ENCODE measurements around the gene GASK1A. TPM values are rescaled to one million over a fixed set of nuclear protein-coding genes. Genes with fewer than 3 reads are reported as not detected.

The GASK1A gene
- polyA plus RNA-seq, 2 of the 4 experiments (the other 2 are of a cell fraction): not detected

DNA sequence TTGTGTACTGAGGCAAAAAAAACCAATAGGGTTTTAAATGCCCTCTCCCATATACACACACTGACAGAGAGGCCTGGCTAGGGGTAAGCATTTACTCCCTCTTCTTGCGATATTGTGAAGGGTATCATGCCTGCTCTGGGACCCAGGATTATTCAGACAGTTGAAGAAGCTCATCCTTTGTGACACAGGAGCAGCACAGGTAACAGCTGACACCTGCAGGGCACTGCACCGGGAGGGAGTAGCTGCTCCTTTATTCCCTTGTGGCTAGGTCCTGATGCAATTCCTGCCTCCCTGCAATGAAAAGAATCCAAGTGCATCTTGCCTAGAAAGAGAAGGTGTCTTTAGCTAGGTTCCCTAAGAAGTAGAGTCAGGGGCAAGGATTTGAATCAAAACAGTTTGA is 103.3 kb downstream of the GASK1A start:
- no peak for TF ChIP-seq MYC (IDR thresholded peaks at IDR 0.05; ENCODE audit: borderline replicate concordance, low read length)
- TF ChIP-seq HMGXB4 (CRISPR knock-in tag; IDR thresholded peaks at IDR 0.05; ENCODE audit: borderline replicate concordance): no peak
- no peak for TF ChIP-seq EP300 (IDR thresholded peaks at IDR 0.05)
- no peak for TF ChIP-seq ELK1 (IDR thresholded peaks at IDR 0.05; ENCODE audit: low read depth, low read length)
- TF ChIP-seq HOXB13 (CRISPR knock-in tag; IDR thresholded peaks at IDR 0.05; ENCODE audit: low read depth): no peak
- TF ChIP-seq ESRRA (IDR thresholded peaks at IDR 0.05; ENCODE audit: borderline replicate concordance, low read length): no peak
- Histone ChIP-seq H3K4me3 (no peak overlapping the region), H3K27ac (no peak overlapping the region), H3K4me1 (no peaks in the 10 kb centered on the region), H3K4me2 (no peak overlapping the region), H3K9me3 (no peaks in the 10 kb centered on the region)
- ATAC-seq (no peak), DNase-seq (ENCODE audit: low read depth in 1 of 2, low spot score in 1 of 2) (no peak), FAIRE-seq (no peak)
- CTCF ChIA-PET: no interaction called here
- 89% methylated on average over 2 of the region's 2 CpGs for WGBS (ENCODE audit: missing lambda C conversion rate)
- POLR2A ChIA-PET: no interaction called here

DNA sequence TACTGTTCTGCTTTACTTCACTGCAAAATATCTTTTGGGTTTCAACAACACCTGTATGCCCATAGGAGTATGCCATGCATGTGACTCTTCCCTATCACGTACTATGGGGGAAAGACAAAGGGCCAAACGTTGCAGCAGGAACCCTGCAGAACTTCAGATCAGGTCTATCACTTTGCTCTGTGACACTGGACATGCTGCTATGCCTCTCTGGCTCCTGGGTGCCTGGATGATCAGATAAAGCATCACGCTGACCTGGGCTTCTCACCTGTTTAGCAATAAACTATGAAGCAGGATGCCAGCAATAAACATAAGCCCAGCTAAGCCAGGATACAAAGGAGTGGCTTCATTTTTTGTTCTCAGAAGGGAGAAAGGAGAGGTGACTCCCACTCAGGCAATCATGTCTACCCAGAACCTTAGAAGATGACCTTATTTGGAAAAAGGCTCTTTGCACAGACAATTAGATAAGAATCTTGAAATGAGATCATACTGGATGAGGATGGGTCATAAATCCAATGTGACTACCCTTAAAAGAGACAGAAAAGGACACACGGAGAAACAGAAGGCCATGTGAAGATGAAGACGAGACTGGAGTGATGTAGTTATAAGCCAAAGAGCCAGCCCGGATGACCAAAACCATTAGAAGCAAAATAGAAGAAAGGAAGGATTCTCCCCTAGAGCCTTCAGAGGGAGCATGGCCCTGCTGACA is 107.5 kb downstream of the GASK1A start:
- Histone ChIP-seq H3K4me2 (no peak overlapping the region), H3K27ac (no peak overlapping the region), H3K9me3 (no peaks in the 10 kb centered on the region), H3K4me3 (no peak overlapping the region), H3K4me1 (no peaks in the 10 kb centered on the region)
- WGBS (ENCODE audit: missing lambda C conversion rate): 82% methylated on average over 6 of the region's 6 CpGs
- no peak for FAIRE-seq
- ChIA-PET CTCF (no interaction called here), POLR2A (no interaction called here)
- no peak for ATAC-seq
- no peak for DNase-seq (ENCODE audit: low read depth in 1 of 2, low spot score in 1 of 2)
- TF ChIP-seq HMGXB4 (CRISPR knock-in tag; IDR thresholded peaks at IDR 0.05; ENCODE audit: borderline replicate concordance) (no peak), REST (IDR thresholded peaks at IDR 0.05) (no peak), KDM1A (IDR thresholded peaks at IDR 0.05; ENCODE audit: low read depth) (no peak), CHD4 (IDR thresholded peaks at IDR 0.05; ENCODE audit: borderline replicate concordance) (no peak), ESRRA (IDR thresholded peaks at IDR 0.05; ENCODE audit: borderline replicate concordance, low read length) (no peak), CEBPB (IDR thresholded peaks at IDR 0.05) (no peak), JUN (IDR thresholded peaks at IDR 0.05) (no peak), MAZ (IDR thresholded peaks at IDR 0.05; ENCODE audit: borderline replicate concordance, low read depth, low read length) (no peak), BHLHE40 (IDR thresholded peaks at IDR 0.05; ENCODE audit: low read depth, low read length) (no peak), NFE2L2 (conservative IDR thresholded peaks at IDR 0.05; ENCODE audit: low read length) (no peak), SMC3 (IDR thresholded peaks at IDR 0.05) (no peak), NR3C1 (IDR thresholded peaks at IDR 0.05) (no peak), RARB (CRISPR knock-in tag; IDR thresholded peaks at IDR 0.05) (no peak), HEYL (CRISPR knock-in tag; IDR thresholded peaks at IDR 0.05) (no peak), TP53 (CRISPR knock-in tag; IDR thresholded peaks at IDR 0.05) (no peak), RFX5 (IDR thresholded peaks at IDR 0.05) (no peak), FOSL2 (IDR thresholded peaks at IDR 0.05) (no peak), FOSL2 (CRISPR knock-in tag; IDR thresholded peaks at IDR 0.05) (no peak), MAFK (IDR thresholded peaks at IDR 0.05; ENCODE audit: partially characterized antibody) (no peak)
- TF ChIP-seq, protein P1, sequence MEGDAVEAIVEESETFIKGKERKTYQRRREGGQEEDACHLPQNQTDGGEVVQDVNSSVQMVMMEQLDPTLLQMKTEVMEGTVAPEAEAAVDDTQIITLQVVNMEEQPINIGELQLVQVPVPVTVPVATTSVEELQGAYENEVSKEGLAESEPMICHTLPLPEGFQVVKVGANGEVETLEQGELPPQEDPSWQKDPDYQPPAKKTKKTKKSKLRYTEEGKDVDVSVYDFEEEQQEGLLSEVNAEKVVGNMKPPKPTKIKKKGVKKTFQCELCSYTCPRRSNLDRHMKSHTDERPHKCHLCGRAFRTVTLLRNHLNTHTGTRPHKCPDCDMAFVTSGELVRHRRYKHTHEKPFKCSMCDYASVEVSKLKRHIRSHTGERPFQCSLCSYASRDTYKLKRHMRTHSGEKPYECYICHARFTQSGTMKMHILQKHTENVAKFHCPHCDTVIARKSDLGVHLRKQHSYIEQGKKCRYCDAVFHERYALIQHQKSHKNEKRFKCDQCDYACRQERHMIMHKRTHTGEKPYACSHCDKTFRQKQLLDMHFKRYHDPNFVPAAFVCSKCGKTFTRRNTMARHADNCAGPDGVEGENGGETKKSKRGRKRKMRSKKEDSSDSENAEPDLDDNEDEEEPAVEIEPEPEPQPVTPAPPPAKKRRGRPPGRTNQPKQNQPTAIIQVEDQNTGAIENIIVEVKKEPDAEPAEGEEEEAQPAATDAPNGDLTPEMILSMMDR (IDR thresholded peaks at IDR 0.05): no peak

All from A549 (cell line).